ENCODE measurements around the gene CACNB2. TPM values are rescaled to one million over a fixed set of nuclear protein-coding genes. Genes with fewer than 3 reads are reported as not detected.

CACNB2 gene
- total RNA-seq, 4 donors from 2014 or later: 60.3 to 158 (median 89.1) TPM

DNA sequence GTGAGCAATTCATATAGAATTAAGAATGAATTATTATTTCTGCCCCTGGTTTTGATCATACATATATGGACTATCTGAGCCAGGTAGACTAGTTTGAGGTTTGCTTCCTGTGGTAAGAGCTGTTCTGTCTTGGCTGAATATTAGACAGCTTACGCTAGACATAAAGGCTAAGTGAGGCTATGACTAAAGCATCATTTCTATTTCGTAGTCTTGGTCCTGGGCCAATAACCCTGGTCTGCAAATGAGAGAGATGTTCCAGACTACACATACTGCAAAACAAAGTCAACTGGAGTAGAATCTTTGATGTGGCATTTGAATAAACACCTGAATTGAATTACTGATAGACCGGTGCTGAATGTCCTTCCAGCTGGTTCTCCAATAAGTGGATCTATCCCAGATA lies 40.8 kb upstream of the CACNB2 start:
- ATAC-seq: no peak
- no peaks in the 10 kb centered on the region for H3K36me3 ChIP-seq
- H3K27me3 ChIP-seq: no peaks in the 10 kb centered on the region
- H3K4me1 ChIP-seq: peaks cover 0 to 4% (median 0%) of the 10 kb centered on the region in 3 donors
- H3K27ac ChIP-seq: no peak overlapping the region
- H3K9me3 ChIP-seq: no peaks in the 10 kb centered on the region
- 57 to 63% methylated on average over 3 of the region's 3 CpGs for WGBS, 2 donors (ENCODE audit: low coverage in 1 of 2)
- H3K4me3 ChIP-seq: no peak overlapping the region
- TF ChIP-seq EP300 (IDR thresholded peaks at IDR 0.05) (no peak), POLR2AphosphoS5 (IDR thresholded peaks at IDR 0.05) (no peak), POLR2A (IDR thresholded peaks at IDR 0.05) (no peak)
- TF ChIP-seq, protein P1, sequence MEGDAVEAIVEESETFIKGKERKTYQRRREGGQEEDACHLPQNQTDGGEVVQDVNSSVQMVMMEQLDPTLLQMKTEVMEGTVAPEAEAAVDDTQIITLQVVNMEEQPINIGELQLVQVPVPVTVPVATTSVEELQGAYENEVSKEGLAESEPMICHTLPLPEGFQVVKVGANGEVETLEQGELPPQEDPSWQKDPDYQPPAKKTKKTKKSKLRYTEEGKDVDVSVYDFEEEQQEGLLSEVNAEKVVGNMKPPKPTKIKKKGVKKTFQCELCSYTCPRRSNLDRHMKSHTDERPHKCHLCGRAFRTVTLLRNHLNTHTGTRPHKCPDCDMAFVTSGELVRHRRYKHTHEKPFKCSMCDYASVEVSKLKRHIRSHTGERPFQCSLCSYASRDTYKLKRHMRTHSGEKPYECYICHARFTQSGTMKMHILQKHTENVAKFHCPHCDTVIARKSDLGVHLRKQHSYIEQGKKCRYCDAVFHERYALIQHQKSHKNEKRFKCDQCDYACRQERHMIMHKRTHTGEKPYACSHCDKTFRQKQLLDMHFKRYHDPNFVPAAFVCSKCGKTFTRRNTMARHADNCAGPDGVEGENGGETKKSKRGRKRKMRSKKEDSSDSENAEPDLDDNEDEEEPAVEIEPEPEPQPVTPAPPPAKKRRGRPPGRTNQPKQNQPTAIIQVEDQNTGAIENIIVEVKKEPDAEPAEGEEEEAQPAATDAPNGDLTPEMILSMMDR (IDR thresholded peaks at IDR 0.05): no peak

DNA sequence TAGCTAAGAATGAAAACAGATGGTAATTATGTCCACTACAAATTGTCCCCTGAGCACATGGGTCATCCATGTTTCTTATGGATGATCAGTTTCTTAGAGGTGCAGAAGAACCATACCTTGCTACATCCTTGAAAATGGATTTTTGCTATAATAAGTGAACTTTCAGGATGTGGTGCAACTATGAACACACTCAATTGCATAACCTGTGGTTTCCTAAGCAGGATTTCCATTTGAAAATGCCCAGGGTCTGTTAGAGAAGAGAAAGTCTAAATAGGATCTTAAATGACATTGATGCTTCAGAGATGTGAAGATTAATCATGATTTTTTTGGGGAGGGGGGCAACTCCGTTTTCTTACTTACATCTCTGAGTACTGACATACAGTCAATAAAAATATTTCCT lies 39.6 kb upstream of the CACNB2 start:
- 74 to 75% methylated on average over 1 of the region's 1 CpG for WGBS, 2 donors (ENCODE audit: low coverage in 1 of 2)
- ATAC-seq: no peak
- no peak for TF ChIP-seq POLR2A (IDR thresholded peaks at IDR 0.05)
- no peak for TF ChIP-seq POLR2AphosphoS5 (IDR thresholded peaks at IDR 0.05)
- TF ChIP-seq, protein P1 (IDR thresholded peaks at IDR 0.05): no peak
- TF ChIP-seq EP300 (IDR thresholded peaks at IDR 0.05): no peak
- H3K9me3 ChIP-seq: no peaks in the 10 kb centered on the region
- no peak overlapping the region for H3K27ac ChIP-seq
- no peak overlapping the region for H3K4me3 ChIP-seq
- H3K27me3 ChIP-seq: no peaks in the 10 kb centered on the region
- H3K4me1 ChIP-seq: peaks cover 0 to 6% (median 0%) of the 10 kb centered on the region in 3 donors
- H3K36me3 ChIP-seq: no peaks in the 10 kb centered on the region

DNA sequence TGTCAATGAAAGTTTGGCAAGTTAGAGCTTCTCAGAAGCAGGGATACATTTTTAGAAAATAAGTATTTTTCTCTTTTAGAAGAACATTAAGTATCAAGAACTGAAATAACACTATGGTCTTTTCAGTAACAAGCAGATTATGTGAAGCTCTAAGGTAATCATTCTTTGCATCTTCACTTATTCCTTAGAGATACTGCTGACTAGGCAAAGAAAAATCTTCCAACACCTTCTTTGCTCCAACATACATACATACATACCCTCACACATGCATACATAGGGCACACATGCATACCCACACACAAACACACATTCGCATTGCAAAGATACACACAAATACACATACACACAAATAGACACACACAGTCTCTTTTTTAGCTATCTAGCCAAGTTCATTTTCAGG lies 37.8 kb upstream of the CACNB2 start:
- 90 to 100% methylated on average over 1 of the region's 1 CpG for WGBS, 2 donors (ENCODE audit: low coverage in 1 of 2)
- Histone ChIP-seq H3K27ac (no peak overlapping the region), H3K9me3 (no peaks in the 10 kb centered on the region), H3K36me3 (no peaks in the 10 kb centered on the region), H3K4me3 (no peak overlapping the region), H3K27me3 (no peaks in the 10 kb centered on the region), H3K4me1 (peaks cover 0 to 12% (median 0%) of the 10 kb centered on the region in 3 donors)
- TF ChIP-seq EP300 (IDR thresholded peaks at IDR 0.05): no peak
- TF ChIP-seq, protein P1 (IDR thresholded peaks at IDR 0.05): no peak
- no peak for TF ChIP-seq POLR2AphosphoS5 (IDR thresholded peaks at IDR 0.05)
- no peak for TF ChIP-seq POLR2A (IDR thresholded peaks at IDR 0.05)
- ATAC-seq: no peak

DNA sequence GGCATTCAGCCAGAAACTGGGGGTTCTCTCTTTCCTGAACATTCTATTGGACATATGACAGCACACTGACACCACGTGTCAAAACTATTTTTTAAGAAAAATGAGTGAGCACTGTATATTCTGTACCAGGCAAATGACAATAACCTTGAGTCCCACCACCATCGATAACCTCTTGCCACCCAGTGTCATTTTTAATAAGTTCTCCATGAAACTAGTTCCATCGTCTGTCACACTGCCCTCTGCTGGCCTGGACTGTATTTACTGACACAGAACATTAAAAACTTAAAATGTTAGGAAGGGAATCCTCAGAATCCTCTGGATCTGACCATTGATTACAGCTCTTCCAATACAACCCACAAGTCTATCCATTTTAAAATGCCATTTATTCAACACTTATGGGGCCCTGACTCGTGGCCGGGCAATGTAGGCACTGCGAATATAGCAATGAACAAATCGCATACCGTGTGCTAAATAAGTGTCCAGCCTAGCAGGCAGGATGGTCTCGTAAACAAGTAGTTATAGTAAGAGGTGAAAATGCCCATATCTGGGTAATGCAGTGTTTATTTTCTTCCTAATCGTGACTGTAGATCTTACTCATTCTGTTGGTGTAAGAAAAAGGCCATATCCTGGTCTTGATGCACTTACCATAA lies 35.9 kb upstream of the CACNB2 start:
- H3K4me1 ChIP-seq: peaks cover 0 to 12% (median 0%) of the 10 kb centered on the region in 3 donors
- no peaks in the 10 kb centered on the region for H3K9me3 ChIP-seq
- H3K4me3 ChIP-seq: no peak overlapping the region
- H3K36me3 ChIP-seq: no peaks in the 10 kb centered on the region
- no peak for ATAC-seq
- TF ChIP-seq, protein P1 (IDR thresholded peaks at IDR 0.05): peak; percentile 53 to 66 (median 59)
- TF ChIP-seq EP300 (IDR thresholded peaks at IDR 0.05) (no peak), POLR2AphosphoS5 (IDR thresholded peaks at IDR 0.05) (no peak), POLR2A (IDR thresholded peaks at IDR 0.05) (no peak)
- WGBS, 2 donors (ENCODE audit: low coverage in 1 of 2): 72 to 79% methylated on average over 10 of the region's 10 CpGs
- H3K27me3 ChIP-seq: no peaks in the 10 kb centered on the region
- no peak overlapping the region for H3K27ac ChIP-seq

DNA sequence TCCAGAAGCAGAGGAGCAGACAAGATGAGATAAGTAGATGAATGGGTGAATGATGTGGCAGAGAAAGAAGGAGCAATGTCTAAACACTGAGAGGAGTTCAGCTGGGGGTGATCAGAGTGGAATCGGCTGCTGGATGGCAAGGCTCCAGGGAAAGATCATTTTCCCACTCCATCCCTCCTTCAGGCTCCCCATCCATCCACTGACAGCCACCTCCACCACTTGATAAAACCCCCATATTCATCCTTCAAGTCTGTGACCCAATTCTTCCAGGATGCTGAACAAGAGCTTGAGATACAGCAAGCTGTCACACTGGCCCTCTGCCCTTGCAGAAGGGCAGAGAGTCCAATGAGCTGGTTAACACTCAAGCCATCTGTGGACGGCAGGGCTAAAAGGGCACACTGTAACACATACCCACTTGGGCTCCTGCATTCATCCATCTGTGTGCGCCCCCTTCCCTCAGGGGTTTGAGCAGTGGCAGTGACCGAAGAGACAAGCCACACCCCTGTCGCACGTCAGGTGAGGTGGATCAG lies 30.8 kb upstream of the CACNB2 start:
- Histone ChIP-seq H3K4me1 (peaks cover 0 to 8% (median 0%) of the 10 kb centered on the region in 3 donors), H3K4me3 (no peak overlapping the region), H3K27me3 (no peaks in the 10 kb centered on the region), H3K9me3 (no peaks in the 10 kb centered on the region), H3K36me3 (no peaks in the 10 kb centered on the region), H3K27ac (no peak overlapping the region)
- 88 to 90% methylated on average over 3 to 6 of the region's 6 CpGs for WGBS, 2 donors (ENCODE audit: low coverage in 1 of 2)
- ATAC-seq: no peak
- TF ChIP-seq POLR2AphosphoS5 (IDR thresholded peaks at IDR 0.05) (no peak), EP300 (IDR thresholded peaks at IDR 0.05) (no peak), POLR2A (IDR thresholded peaks at IDR 0.05) (no peak)
- TF ChIP-seq, protein P1 (IDR thresholded peaks at IDR 0.05): no peak

All from gastroesophageal sphincter (tissue), 4 donors.